GM20000 (cell line): ENCODE data around the gene GPD2.
A peak's percentile ranks its signal among the peaks of the same experiment; 100 is the strongest.

Experiments
- DNase-seq: peaks from one replicate; pipeline ENCODE4 v3.0.0; 2012; ENCODE audit warnings: low spot score
- CTCF ChIP-seq: IDR thresholded peaks from 2 replicates; pipeline ENCODE4 v1.5.1; 2012; ENCODE audit warnings: mild to moderate bottlenecking, control low read depth; ENCODE audit errors: extremely low read depth, missing control alignments

The GPD2 gene

GRCh38 chr2:156437272-156437930, 1.2 kb downstream of the GPD2 start:
- no peak for TF ChIP-seq CTCF
- peak; percentile 41 for DNase-seq

GRCh38 chr2:156437931-156438410, 1.8 kb downstream of the GPD2 start:
- no peak for TF ChIP-seq CTCF
- DNase-seq: no peak

GRCh38 chr2:156443089-156443488, 6.9 kb downstream of the GPD2 start:
- no peak for TF ChIP-seq CTCF

GRCh38 chr2:156445296-156446220, 9.4 kb downstream of the GPD2 start:
- DNase-seq: no peak
- no peak for TF ChIP-seq CTCF

More at GRCh38 chr2:156443089-156443488, 6.9 kb downstream of the GPD2 start:
- DNase-seq: no peak

GRCh38 chr2:156447761-156448160, 11.6 kb downstream of the GPD2 start:
- no peak for DNase-seq
- no peak for TF ChIP-seq CTCF

GRCh38 chr2:156448766-156449165, 12.6 kb downstream of the GPD2 start:
- no peak for DNase-seq
- no peak for TF ChIP-seq CTCF

GRCh38 chr2:156452971-156453370, 16.8 kb downstream of the GPD2 start:
- DNase-seq: no peak
- no peak for TF ChIP-seq CTCF
